Liver (tissue), 9 donors: ENCODE measurements around the gene WDR76. TPM values are rescaled to one million over a fixed set of nuclear protein-coding genes. Genes with fewer than 3 reads are reported as not detected.

ENCODE experiments used
- DNase-seq: peaks from one replicate; pipeline ENCODE4 v3.0.0-alpha.2; 2017; ENCODE audit warnings: low spot score
- H3K27ac ChIP-seq, 2 donors: one replicate each; pipeline ENCODE4 v1.7.0; 2013; ENCODE audit warnings: inconsistent platforms in 2 of 2, low read length in 2 of 2, control low read depth in 1 of 2, low read depth in 1 of 2, mild to moderate bottlenecking in 1 of 2
- H3K27me3 ChIP-seq, 4 donors: one replicate each; pipeline versions ENCODE4 v1.6.1 to v1.7.0; 2013; ENCODE audit warnings: low read length in 3 of 4, inconsistent platforms in 1 of 4, mild to moderate bottlenecking in 1 of 4, moderate library complexity in 1 of 4; ENCODE audit not compliant: control insufficient read depth in 4 of 4, insufficient read depth in 4 of 4
- H3K36me3 ChIP-seq, 4 donors: one replicate each; pipeline versions ENCODE4 v1.6.1 to v1.7.0; 2013; ENCODE audit warnings: low read length in 3 of 4, mild to moderate bottlenecking in 3 of 4, low read depth in 1 of 4, moderate library complexity in 1 of 4; ENCODE audit not compliant: control insufficient read depth in 4 of 4, insufficient read depth in 3 of 4
- H3K4me1 ChIP-seq, 4 donors: one replicate each; pipeline versions ENCODE4 v1.6.1 to v1.7.0; 2013; ENCODE audit warnings: low read length in 3 of 4, mild to moderate bottlenecking in 3 of 4, moderate library complexity in 1 of 4; ENCODE audit not compliant: control insufficient read depth in 4 of 4, insufficient read depth in 4 of 4
- H3K4me3 ChIP-seq, 3 donors: one replicate each; pipeline versions ENCODE4 v1.6.1 to v1.7.0; 2013; ENCODE audit warnings: low read length in 3 of 3, control low read depth in 1 of 3, low read depth in 1 of 3, mild to moderate bottlenecking in 1 of 3
- H3K9ac ChIP-seq, 2 donors: one replicate each; pipeline ENCODE4 v1.7.0; 2013; ENCODE audit warnings: low read length in 2 of 2, mild to moderate bottlenecking in 2 of 2, moderate library complexity in 2 of 2, control low read depth in 1 of 2, low read depth in 1 of 2
- H3K9me3 ChIP-seq, 4 donors: one replicate each; pipeline versions ENCODE4 v1.6.1 to v1.7.0; 2013; ENCODE audit warnings: low read length in 3 of 4; ENCODE audit not compliant: control insufficient read depth in 4 of 4
- ATF3 ChIP-seq: IDR thresholded peaks from 2 replicates; pipeline ENCODE4 v1.6.1; 2016; ENCODE audit warnings: antibody characterized with exemption
- HNF4A ChIP-seq, 2 donors: conservative IDR thresholded peaks; 2 replicates each; pipeline ENCODE4 v1.6.1; 2016; ENCODE audit warnings: antibody characterized with exemption in 2 of 2, mild to moderate bottlenecking in 2 of 2
- HNF4G ChIP-seq: IDR thresholded peaks from 2 replicates; pipeline ENCODE4 v1.6.1; 2016; ENCODE audit warnings: antibody characterized with exemption
- JUND ChIP-seq, 2 donors: IDR thresholded peaks; 2 replicates each; pipeline ENCODE4 v1.6.1; 2016; ENCODE audit warnings: antibody characterized with exemption in 2 of 2
- NR2F2 ChIP-seq: IDR thresholded peaks from 2 replicates; pipeline ENCODE4 v1.6.1; 2016; ENCODE audit warnings: antibody characterized with exemption
- RAD21 ChIP-seq, 2 donors: IDR thresholded peaks; 2 replicates each; pipeline ENCODE4 v1.6.1; 2016; ENCODE audit warnings: antibody characterized with exemption in 2 of 2, mild to moderate bottlenecking in 2 of 2
- SP1 ChIP-seq: IDR thresholded peaks from 2 replicates; pipeline ENCODE4 v1.6.1; 2018; ENCODE audit warnings: antibody characterized with exemption, mild to moderate bottlenecking
- TAF1 ChIP-seq: conservative IDR thresholded peaks from 2 replicates; pipeline ENCODE4 v1.6.1; 2016; ENCODE audit warnings: antibody characterized with exemption, mild to moderate bottlenecking
- ZBTB33 ChIP-seq: IDR thresholded peaks from 2 replicates; pipeline ENCODE4 v1.6.1; 2016; ENCODE audit warnings: antibody characterized with exemption
- WGBS: extraction: QIAGEN DNeasy Blood & Tissue Kit; methylation state at CpG from one replicate; pipeline ENCODE4 v1.1.7; 2013; 5-methylcytosine and 5-hydroxymethylcytosine counted together
- polyA plus RNA-seq, 2 donors: library from polyadenylated mRNA; stranded (reverse) in 1 of 2; unstranded in 1 of 2; fragments of 200-250 nt in 1 of 2; fragments of >200 nt in 1 of 2; fragmentation: Nextera tagmentation in 1 of 2; extraction: Ambion mirVana in 1 of 2; gene quantifications; one replicate each; pipeline versions ENCODE4 v1.2.1 to v1.2.3, GENCODE V29; 2013 to 2015
- total RNA-seq, 2 donors: library from RNA; depleted of rRNA; stranded (reverse); fragments of >200 nt; gene quantifications; one replicate each; pipeline ENCODE4 v1.2.3, GENCODE V29; 2014
- donor health status: healthy.
- donor health status: healthy.
- donor health status: healthy.
- donor health status: healthy.
- donor health status: healthy.

Gene WDR76
- total and polyA plus RNA-seq, 4 donors, result 0.44 to 17.4 (median 0.81) TPM

DNA sequence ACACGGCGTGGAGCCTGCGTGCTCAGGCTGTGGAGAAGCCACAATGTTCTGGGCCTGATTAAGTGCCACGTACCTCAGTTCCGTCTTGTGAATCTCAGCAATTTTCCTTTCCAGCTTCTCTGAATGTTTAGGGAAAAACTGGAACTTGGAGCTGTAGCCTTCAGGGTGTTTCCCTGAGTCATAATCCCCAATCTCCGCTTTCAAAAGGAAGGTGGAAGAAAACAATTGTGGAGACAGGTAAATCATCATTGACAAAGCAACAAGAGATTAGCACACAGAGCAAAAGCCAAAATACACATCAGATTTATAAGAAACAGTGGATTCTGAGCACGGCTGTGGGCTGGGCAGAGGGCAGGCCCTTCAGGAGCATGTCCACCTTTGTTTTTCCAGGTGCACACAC, 79.0 kb downstream of the WDR76 start (continued):
- TF ChIP-seq JUND (IDR thresholded peaks at IDR 0.05), result no peak
- TF ChIP-seq RAD21 (IDR thresholded peaks at IDR 0.05), result no peak
- TF ChIP-seq HNF4A (conservative IDR thresholded peaks at IDR 0.05), result no peak
- no peak for TF ChIP-seq HNF4G
- TF ChIP-seq SP1, result no peak
- no peak for TF ChIP-seq ZBTB33

- TF ChIP-seq SP1, result no peak
- no peaks in the 10 kb centered on the region for H3K36me3 ChIP-seq
- WGBS, result 79% methylated on average over 4 of the region's 4 CpGs
- H3K27ac ChIP-seq, result no peak overlapping the region
- no peaks in the 10 kb centered on the region for H3K27me3 ChIP-seq
- H3K4me3 ChIP-seq, result no peak overlapping the region
- no peak for DNase-seq
- no peaks in the 10 kb centered on the region for H3K4me1 ChIP-seq
- H3K9ac ChIP-seq, result no peak overlapping the region
- H3K9me3 ChIP-seq, result no peaks in the 10 kb centered on the region
These were observed 81.8 kb downstream of the WDR76 start for GRCh38 chr15:43908516-43909050.

- H3K4me1 ChIP-seq, result no peaks in the 10 kb centered on the region
These were observed 84.5 kb downstream of the WDR76 start for GRCh38 chr15:43911235-43911781.

GRCh38 chr15:43912208-43912607, 85.4 kb downstream of the WDR76 start:
- DNase-seq, result no peak
- Histone ChIP-seq H3K36me3 (no peaks in the 10 kb centered on the region), H3K27ac (no peak overlapping the region), H3K9me3 (no peaks in the 10 kb centered on the region), H3K4me1 (no peaks in the 10 kb centered on the region), H3K27me3 (no peaks in the 10 kb centered on the region), H3K9ac (no peak overlapping the region), H3K4me3 (no peak overlapping the region)
- TF ChIP-seq JUND (IDR thresholded peaks at IDR 0.05), result no peak
- TF ChIP-seq TAF1, result no peak
- 88% methylated on average over 6 of the region's 6 CpGs for WGBS

More at GRCh38 chr15:43911235-43911781, 84.5 kb downstream of the WDR76 start:
- DNase-seq, result no peak
- Histone ChIP-seq H3K27me3 (no peaks in the 10 kb centered on the region), H3K4me3 (no peak overlapping the region), H3K36me3 (no peaks in the 10 kb centered on the region), H3K9ac (no peak overlapping the region), H3K9me3 (no peaks in the 10 kb centered on the region), H3K27ac (no peak overlapping the region)
- WGBS, result 75% methylated on average over 4 of the region's 4 CpGs
- TF ChIP-seq RAD21 (IDR thresholded peaks at IDR 0.05) (no peak), NR2F2 (no peak), ATF3 (no peak)
